Parathyroid adenoma (tissue), 2 donors: ENCODE results near the gene NDUFB3.

Experiments
- H2AFZ ChIP-seq: fragments of 300-600 bp; sonication (generic); one replicate; pipeline ENCODE4 v1.7.0; 2017; ENCODE audit warnings: antibody characterized with exemption, mild to moderate bottlenecking
- H3K27ac ChIP-seq: fragments of 300-600 bp; sonication (generic); one replicate; pipeline ENCODE4 v1.7.0; 2017
- H3K27me3 ChIP-seq: fragments of 300-600 bp; sonication (generic); one replicate; pipeline ENCODE4 v1.7.0; 2017; ENCODE audit warnings: low read length; ENCODE audit not compliant: control insufficient read depth, insufficient read depth
- H3K36me3 ChIP-seq: fragments of 300-600 bp; sonication (generic); one replicate; pipeline ENCODE4 v1.7.0; 2017; ENCODE audit warnings: low read length; ENCODE audit not compliant: control insufficient read depth, insufficient read depth
- H3K4me1 ChIP-seq: fragments of 300-600 bp; sonication (generic); one replicate; pipeline ENCODE4 v1.7.0; 2017; ENCODE audit warnings: control low read depth
- H3K4me2 ChIP-seq: fragments of 300-600 bp; sonication (generic); one replicate; pipeline ENCODE4 v1.7.0; 2017; ENCODE audit warnings: low read length
- H3K4me3 ChIP-seq: fragments of 300-600 bp; sonication (generic); one replicate; pipeline ENCODE4 v1.7.0; 2017; ENCODE audit warnings: low read depth, low read length
- H3K79me2 ChIP-seq: fragments of 300-600 bp; sonication (generic); one replicate; pipeline ENCODE4 v1.7.0; 2017; ENCODE audit warnings: control low read depth
- H3K9ac ChIP-seq: fragments of 300-600 bp; sonication (generic); one replicate; pipeline ENCODE4 v1.7.0; 2017; ENCODE audit warnings: mild to moderate bottlenecking
- H3K9me3 ChIP-seq: fragments of 300-600 bp; sonication (generic); one replicate; pipeline ENCODE4 v1.7.0; 2017; ENCODE audit warnings: low read length; ENCODE audit not compliant: control insufficient read depth
- TF ChIP-seq, protein P1 (sequence below): fragments of 300-600 bp; sonication (generic); IDR thresholded peaks from one replicate; pipeline ENCODE4 v1.7.0; 2017; ENCODE audit warnings: antibody characterized with exemption, mild to moderate bottlenecking
- donor health status: primary hyperparathyroidism.

Gene NDUFB3

DNA sequence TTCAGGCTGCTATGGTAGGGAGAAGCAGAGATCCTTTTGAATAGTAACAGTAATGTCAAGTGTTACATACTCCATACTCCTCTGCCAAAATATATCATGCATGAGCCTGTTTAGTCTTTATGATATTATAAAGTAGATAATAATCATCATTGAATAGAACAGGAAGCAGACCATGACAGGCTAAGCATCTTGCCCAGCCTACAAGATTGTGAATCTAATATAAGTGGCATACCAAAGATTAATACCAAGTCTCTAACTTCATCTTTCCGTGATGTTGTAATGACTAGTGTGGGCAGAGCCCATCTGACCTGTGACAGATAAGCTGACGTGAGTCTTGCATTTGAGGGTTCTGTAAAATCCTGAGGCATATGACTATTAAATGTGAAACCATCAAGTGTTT is 13.1 kb downstream of the NDUFB3 start:
- no peak overlapping the region for H3K4me3 ChIP-seq
- H3K4me1 ChIP-seq: no peaks in the 10 kb centered on the region
- no peak overlapping the region for H3K27ac ChIP-seq
- H3K79me2 ChIP-seq: peaks cover 8% of the 10 kb centered on the region
- H3K9ac ChIP-seq: no peak overlapping the region
- H3K4me2 ChIP-seq: no peak overlapping the region
- TF ChIP-seq, protein P1, sequence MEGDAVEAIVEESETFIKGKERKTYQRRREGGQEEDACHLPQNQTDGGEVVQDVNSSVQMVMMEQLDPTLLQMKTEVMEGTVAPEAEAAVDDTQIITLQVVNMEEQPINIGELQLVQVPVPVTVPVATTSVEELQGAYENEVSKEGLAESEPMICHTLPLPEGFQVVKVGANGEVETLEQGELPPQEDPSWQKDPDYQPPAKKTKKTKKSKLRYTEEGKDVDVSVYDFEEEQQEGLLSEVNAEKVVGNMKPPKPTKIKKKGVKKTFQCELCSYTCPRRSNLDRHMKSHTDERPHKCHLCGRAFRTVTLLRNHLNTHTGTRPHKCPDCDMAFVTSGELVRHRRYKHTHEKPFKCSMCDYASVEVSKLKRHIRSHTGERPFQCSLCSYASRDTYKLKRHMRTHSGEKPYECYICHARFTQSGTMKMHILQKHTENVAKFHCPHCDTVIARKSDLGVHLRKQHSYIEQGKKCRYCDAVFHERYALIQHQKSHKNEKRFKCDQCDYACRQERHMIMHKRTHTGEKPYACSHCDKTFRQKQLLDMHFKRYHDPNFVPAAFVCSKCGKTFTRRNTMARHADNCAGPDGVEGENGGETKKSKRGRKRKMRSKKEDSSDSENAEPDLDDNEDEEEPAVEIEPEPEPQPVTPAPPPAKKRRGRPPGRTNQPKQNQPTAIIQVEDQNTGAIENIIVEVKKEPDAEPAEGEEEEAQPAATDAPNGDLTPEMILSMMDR: no peak
- no peaks in the 10 kb centered on the region for H3K27me3 ChIP-seq
- H2AFZ ChIP-seq: no peak overlapping the region
- H3K36me3 ChIP-seq: no peaks in the 10 kb centered on the region
- no peaks in the 10 kb centered on the region for H3K9me3 ChIP-seq

DNA sequence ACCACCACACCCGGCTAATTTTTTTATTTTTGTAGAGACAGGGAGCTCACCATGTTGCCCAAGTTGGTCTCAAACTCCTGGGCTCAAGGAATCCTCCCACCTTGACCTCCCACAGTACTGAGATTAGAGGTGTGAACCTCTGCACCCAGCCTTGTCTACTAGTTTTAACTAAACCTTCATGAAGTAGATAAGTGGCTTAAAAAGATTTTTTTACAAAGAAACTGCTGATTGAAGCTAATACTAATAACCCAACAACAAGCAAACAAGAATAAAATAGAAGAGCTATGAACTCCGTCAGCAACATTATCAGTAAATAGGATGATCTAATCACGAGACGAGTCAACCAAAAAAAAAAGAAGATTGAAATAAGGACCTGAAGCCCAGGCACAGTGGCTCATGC is 18.8 kb downstream of the NDUFB3 start:
- TF ChIP-seq, protein P1: no peak
- no peaks in the 10 kb centered on the region for H3K9me3 ChIP-seq
- H3K27ac ChIP-seq: no peak overlapping the region
- H3K4me1 ChIP-seq: no peaks in the 10 kb centered on the region
- no peaks in the 10 kb centered on the region for H3K27me3 ChIP-seq
- H2AFZ ChIP-seq: no peak overlapping the region
- no peak overlapping the region for H3K4me3 ChIP-seq
- H3K79me2 ChIP-seq: no peaks in the 10 kb centered on the region
- no peak overlapping the region for H3K9ac ChIP-seq
- no peak overlapping the region for H3K4me2 ChIP-seq
- no peaks in the 10 kb centered on the region for H3K36me3 ChIP-seq

DNA sequence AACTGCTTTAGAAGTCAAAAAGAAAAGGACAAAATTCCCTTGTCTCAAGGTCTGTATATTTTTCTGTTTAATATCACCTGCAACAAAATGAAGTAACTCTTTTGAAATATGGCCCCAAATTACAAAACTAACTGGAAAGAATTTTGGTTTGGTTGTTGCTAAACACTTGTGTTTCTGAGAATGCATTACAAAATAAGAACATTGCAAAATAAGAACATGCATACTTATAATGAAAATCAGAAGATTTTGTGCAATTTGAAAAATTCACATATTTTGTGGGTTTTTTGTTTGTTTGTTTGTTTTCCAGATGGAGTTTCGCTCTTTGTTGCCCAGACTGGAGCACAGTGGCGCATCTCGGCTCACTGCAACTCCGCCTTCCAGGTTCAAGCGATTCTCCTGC is 21.8 kb downstream of the NDUFB3 start:
- Histone ChIP-seq H3K4me3 (no peak overlapping the region), H3K36me3 (no peaks in the 10 kb centered on the region), H3K9me3 (no peaks in the 10 kb centered on the region), H3K27me3 (no peaks in the 10 kb centered on the region), H3K79me2 (no peaks in the 10 kb centered on the region), H3K9ac (no peak overlapping the region), H3K4me1 (no peaks in the 10 kb centered on the region), H2AFZ (no peak overlapping the region), H3K27ac (no peak overlapping the region), H3K4me2 (no peak overlapping the region)
- TF ChIP-seq, protein P1: no peak

DNA sequence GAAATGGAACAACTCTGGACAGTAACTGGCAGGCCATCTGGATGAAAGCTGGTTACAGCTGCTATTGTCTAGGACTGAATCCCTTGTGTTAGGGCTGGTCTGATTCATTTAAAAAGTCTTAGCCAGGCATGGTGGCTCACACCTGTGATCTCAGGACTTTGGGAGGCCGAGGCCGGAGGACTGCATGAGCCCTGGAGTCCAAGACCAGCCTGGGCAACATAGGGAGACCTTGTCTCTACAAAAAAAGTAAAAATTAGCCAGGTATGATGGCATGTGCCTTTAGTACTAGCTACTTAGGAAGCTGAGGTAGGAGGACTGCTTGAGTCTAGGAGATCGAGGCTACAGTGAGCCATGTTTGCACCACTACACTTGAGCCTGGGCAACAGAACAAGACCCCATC is 28.7 kb downstream of the NDUFB3 start:
- TF ChIP-seq, protein P1: no peak
- Histone ChIP-seq H3K79me2 (no peaks in the 10 kb centered on the region), H3K4me3 (no peak overlapping the region), H2AFZ (no peak overlapping the region), H3K9ac (no peak overlapping the region), H3K4me2 (no peak overlapping the region), H3K4me1 (no peaks in the 10 kb centered on the region), H3K36me3 (no peaks in the 10 kb centered on the region), H3K27ac (no peak overlapping the region), H3K9me3 (no peaks in the 10 kb centered on the region), H3K27me3 (no peaks in the 10 kb centered on the region)

DNA sequence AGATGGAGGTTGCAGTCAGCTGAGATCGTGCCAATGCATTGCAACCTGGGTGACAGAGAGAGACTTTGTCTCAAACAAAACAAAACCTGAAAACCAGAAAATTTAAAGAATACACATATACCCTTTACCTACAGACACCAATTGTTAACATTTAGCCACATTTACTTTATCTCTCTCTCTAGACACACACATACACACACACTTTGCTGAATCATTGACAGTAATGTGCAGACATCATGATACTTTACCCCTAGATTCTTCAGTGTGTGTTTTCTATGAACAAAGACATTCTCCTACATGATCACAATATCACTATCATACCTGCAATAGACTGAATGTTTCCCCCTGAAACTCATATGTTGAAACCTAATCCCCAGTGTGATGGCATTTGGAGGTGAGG is 34.0 kb downstream of the NDUFB3 start:
- Histone ChIP-seq H3K4me2 (no peak overlapping the region), H3K4me3 (no peak overlapping the region)

More for the DNA sequence above, 34.0 kb downstream of the NDUFB3 start:
- no peaks in the 10 kb centered on the region for H3K4me1 ChIP-seq
- no peak overlapping the region for H3K27ac ChIP-seq
- no peaks in the 10 kb centered on the region for H3K79me2 ChIP-seq
- no peak overlapping the region for H3K9ac ChIP-seq
- no peak overlapping the region for H2AFZ ChIP-seq
- H3K27me3 ChIP-seq: no peaks in the 10 kb centered on the region
- TF ChIP-seq, protein P1: no peak
- H3K9me3 ChIP-seq: no peaks in the 10 kb centered on the region
- H3K36me3 ChIP-seq: no peaks in the 10 kb centered on the region
